Vagina (tissue), 2 donors: ENCODE measurements around the gene ARFIP1.

Experiments
- CTCF ChIP-seq, 3 experiments: fragments of 450-650 bp in 2 of 3; fragments of 200-600 bp in 1 of 3; sonication (generic) in 1 of 3; IDR thresholded peaks; one replicate each; pipeline ENCODE4 v1.5.1; 2017 to 2019; ENCODE audit warnings: antibody characterized with exemption in 3 of 3, mild to moderate bottlenecking in 2 of 3, moderate library complexity in 2 of 3
- POLR2A ChIP-seq, 2 donors: fragments of 450-650 bp; IDR thresholded peaks; one replicate each; pipeline ENCODE4 v1.6.1; 2017; ENCODE audit warnings: antibody characterized with exemption in 2 of 2, mild to moderate bottlenecking in 2 of 2, moderate library complexity in 2 of 2

GRCh38 chr4:152956650-152957436, 177.1 kb downstream of the ARFIP1 start:
- no peak for TF ChIP-seq POLR2A (IDR thresholded peaks at IDR 0.05)
- no peak for TF ChIP-seq CTCF (IDR thresholded peaks at IDR 0.05)
